D721Med (cell line): ENCODE measurements around the gene SNRNP25.
A peak's percentile ranks its signal among the peaks of the same experiment; 100 is the strongest.

ENCODE experiments used
- DNase-seq: peaks from one replicate; pipeline ENCODE4 v3.0.0; 2011; ENCODE audit warnings: low spot score; ENCODE audit not compliant: insufficient read length
- FAIRE-seq: peaks from 2 replicates; lab custom pipeline; 2011; peaks lifted over from hg19 to GRCh38; lab: Jason Lieb, UNC
- TF ChIP-seq, protein P1 (sequence below): IDR thresholded peaks from 2 replicates; pipeline ENCODE4 v1.5.1; 2012; ENCODE audit warnings: mild to moderate bottlenecking, control low read depth; ENCODE audit not compliant: insufficient read depth; ENCODE audit errors: missing control alignments

SNRNP25 gene

GRCh38 chr16:77273-77806 lies 23.7 kb downstream of the SNRNP25 start:
- FAIRE-seq: no peak
- DNase-seq: peak; percentile 62
- TF ChIP-seq, protein P1, sequence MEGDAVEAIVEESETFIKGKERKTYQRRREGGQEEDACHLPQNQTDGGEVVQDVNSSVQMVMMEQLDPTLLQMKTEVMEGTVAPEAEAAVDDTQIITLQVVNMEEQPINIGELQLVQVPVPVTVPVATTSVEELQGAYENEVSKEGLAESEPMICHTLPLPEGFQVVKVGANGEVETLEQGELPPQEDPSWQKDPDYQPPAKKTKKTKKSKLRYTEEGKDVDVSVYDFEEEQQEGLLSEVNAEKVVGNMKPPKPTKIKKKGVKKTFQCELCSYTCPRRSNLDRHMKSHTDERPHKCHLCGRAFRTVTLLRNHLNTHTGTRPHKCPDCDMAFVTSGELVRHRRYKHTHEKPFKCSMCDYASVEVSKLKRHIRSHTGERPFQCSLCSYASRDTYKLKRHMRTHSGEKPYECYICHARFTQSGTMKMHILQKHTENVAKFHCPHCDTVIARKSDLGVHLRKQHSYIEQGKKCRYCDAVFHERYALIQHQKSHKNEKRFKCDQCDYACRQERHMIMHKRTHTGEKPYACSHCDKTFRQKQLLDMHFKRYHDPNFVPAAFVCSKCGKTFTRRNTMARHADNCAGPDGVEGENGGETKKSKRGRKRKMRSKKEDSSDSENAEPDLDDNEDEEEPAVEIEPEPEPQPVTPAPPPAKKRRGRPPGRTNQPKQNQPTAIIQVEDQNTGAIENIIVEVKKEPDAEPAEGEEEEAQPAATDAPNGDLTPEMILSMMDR: no peak

DNA sequence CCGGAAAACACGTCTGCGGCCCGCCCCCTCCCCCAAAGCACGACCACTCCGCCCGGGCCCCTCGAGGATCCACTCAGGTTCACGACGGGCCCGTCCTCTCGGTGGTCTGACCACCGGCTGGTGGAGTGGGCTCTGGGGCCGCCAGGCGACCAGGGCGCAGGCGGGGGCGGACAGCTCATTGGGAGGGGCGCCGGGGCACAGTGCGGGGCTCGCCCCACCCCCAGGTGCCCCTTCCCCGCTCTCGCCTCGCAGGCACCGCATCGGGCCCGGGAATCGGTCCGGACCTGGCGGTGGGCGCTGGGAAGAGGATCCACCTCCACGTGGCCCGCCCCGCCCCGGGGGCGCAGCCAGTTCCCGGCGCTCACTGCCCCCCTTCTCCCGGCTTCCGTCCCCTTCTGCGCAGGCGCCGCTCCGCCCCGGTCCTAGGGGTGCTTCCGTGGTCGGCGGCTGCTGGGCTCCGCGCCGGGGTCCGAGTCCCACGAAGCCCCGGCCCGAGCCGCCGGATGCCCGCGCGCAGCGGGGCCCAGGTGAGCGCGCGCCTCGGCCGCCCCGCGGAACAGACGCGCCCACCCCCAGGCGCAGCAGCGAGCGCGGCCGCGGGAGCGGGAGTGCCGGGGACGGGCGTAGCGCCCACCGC lies 24.3 kb downstream of the SNRNP25 start, which contains the start of gene MPG:
MPG (plus strand) TSS at position 419 of the 637 bp plus-strand sequence; CDS start at position 504, 85 bp downstream.
- FAIRE-seq: no peak
- DNase-seq: peak; percentile 100
- TF ChIP-seq, protein P1: no peak

GRCh38 chr16:78444-79150 lies 25.0 kb downstream of the SNRNP25 start:
- FAIRE-seq: no peak
- no peak for DNase-seq
- TF ChIP-seq, protein P1: no peak

- FAIRE-seq (no peak), DNase-seq (no peak)
- TF ChIP-seq, protein P1: no peak
Measured at GRCh38 chr16:79151-80054, 25.8 kb downstream of the SNRNP25 start.

DNA sequence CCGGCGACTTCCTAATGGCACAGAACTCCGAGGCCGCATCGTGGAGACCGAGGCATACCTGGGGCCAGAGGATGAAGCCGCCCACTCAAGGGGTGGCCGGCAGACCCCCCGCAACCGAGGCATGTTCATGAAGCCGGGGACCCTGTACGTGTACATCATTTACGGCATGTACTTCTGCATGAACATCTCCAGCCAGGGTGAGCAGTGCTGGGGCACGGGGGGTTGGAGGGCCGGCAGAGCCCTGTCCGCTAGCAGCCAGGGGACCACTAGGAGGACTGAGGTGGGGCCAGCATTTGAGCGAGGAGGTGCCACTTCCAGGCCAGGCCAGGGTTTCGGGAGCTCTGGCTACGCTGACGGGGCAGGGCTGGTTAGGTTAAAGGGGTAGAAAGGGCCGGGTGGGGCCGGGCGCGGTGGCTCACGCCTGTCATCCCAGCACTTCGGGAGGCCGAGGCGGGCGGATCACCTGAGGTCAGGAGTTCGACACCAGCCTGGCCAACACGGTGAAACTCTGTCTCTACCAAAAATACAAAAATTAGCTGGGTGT lies 29.5 kb downstream of the SNRNP25 start:
- TF ChIP-seq, protein P1: no peak
- DNase-seq: no peak
- FAIRE-seq: no peak

GRCh38 chr16:83781-84615 lies 30.4 kb downstream of the SNRNP25 start:
- TF ChIP-seq, protein P1: no peak
- DNase-seq (no peak), FAIRE-seq (no peak)
